Stimulated activated CD4-positive, alpha-beta T cell treated with anti-CD3 and anti-CD28 coated beads, Interleukin-12 subunit alpha, Interleukin-12 subunit beta, amount 100 ng/mL, for 48 hours (primary cell): ENCODE measurements around the gene CROCC2.

Source experiments
- DNase-seq, 3 donors: peaks; one replicate each; pipeline ENCODE4 v3.0.0-alpha.2; 2020; ENCODE audit warnings: low read depth in 2 of 3, low spot score in 1 of 3

Gene CROCC2

GRCh38 chr2:240891492-240892340 is 14.4 kb upstream of the CROCC2 start:
- DNase-seq = no peak

GRCh38 chr2:240892356-240892755 is 13.8 kb upstream of the CROCC2 start:
- no peak for DNase-seq

- DNase-seq = no peak
Observed at GRCh38 chr2:240892925-240893324, 13.2 kb upstream of the CROCC2 start.

- peak in 2 of 3 donors; percentile 40 to 52 for DNase-seq
Observed at GRCh38 chr2:240893363-240893844, 12.7 kb upstream of the CROCC2 start.

- DNase-seq = no peak
Observed at GRCh38 chr2:240894006-240894405, 12.1 kb upstream of the CROCC2 start.

- DNase-seq = no peak
Observed at GRCh38 chr2:240894836-240895558, 11.1 kb upstream of the CROCC2 start.

GRCh38 chr2:240895656-240896388 is 10.3 kb upstream of the CROCC2 start, which contains the start of gene MAB21L4:
Gene MAB21L4 (minus strand): TSS chr2:240896156. CDS start chr2:240895997, 159 bp downstream.
- DNase-seq = no peak

GRCh38 chr2:240896394-240896793 is 9.7 kb upstream of the CROCC2 start:
- no peak for DNase-seq

- no peak for DNase-seq
Observed at GRCh38 chr2:240896871-240897692, 9.1 kb upstream of the CROCC2 start.

GRCh38 chr2:240898108-240898730 is 7.9 kb upstream of the CROCC2 start:
- no peak for DNase-seq

- no peak for DNase-seq
Observed at GRCh38 chr2:240898731-240899467, 7.2 kb upstream of the CROCC2 start.

GRCh38 chr2:240899468-240899865 is 6.7 kb upstream of the CROCC2 start:
- DNase-seq = no peak

GRCh38 chr2:240900141-240900860 is 5.8 kb upstream of the CROCC2 start:
- DNase-seq = no peak

- no peak for DNase-seq
Observed at GRCh38 chr2:240901986-240902614, 4.0 kb upstream of the CROCC2 start.

- no peak for DNase-seq
Observed at GRCh38 chr2:240902615-240903041, 3.5 kb upstream of the CROCC2 start.

- no peak for DNase-seq
Observed at GRCh38 chr2:240903191-240904060, 2.7 kb upstream of the CROCC2 start.
